GM21423 (cell line): Measurements from ENCODE around the gene SLC22A9.
"Not testable (repeated sequence)": the region's sequence is repeated elsewhere in the genome, so short reads cannot be mapped to it uniquely, and the experiment has no call there.

ENCODE experiments used
- ATAC-seq: cut with Tn5 transposase; IDR thresholded peaks from one replicate; pipeline ENCODE4 v1.9.1; 2021; ENCODE audit warnings: mild to moderate bottlenecking, moderate library complexity; ENCODE audit not compliant: unreplicated experiment

SLC22A9 gene

DNA sequence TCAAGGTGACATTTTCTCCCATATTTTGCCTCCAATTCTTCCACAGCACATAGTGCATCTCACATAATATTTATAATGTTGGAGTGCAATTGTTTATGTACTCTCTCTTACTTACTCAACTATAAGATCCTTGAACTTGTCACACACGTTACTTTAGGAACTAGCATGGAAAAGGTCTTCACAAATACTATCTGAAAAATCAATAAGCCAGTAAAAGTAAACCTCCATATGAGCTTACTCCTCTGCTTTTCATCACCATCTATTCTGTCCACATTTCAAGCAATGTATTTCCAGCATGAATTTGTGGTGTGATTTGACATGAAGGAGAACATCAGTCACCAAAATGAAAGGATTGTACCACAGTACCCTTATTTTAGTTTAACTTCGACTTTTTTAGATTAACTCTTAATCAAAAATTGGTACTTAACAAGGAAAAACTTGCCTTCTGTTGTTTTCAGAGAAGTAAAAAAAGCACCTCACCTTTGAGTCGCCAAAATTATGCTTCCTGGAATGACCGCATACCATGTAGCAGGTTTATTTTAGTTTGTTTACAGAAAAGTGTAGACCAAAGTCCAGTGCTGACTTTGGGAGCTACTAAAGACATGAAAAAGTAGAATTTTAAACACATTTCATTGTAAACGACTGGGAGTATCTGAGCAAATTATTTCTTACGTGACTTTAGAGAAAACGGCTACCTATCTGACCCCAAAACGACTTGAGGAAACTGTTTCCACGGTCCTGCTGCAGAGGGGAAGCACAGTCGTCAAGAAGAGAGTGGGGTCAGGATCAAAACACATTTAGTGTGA, at the start of gene SLC22A9:
SLC22A9 (plus strand) TSS at position 621 of the 806 bp plus-strand sequence. CDS start 272 bp downstream, outside the sequence.
- no peak for ATAC-seq

DNA sequence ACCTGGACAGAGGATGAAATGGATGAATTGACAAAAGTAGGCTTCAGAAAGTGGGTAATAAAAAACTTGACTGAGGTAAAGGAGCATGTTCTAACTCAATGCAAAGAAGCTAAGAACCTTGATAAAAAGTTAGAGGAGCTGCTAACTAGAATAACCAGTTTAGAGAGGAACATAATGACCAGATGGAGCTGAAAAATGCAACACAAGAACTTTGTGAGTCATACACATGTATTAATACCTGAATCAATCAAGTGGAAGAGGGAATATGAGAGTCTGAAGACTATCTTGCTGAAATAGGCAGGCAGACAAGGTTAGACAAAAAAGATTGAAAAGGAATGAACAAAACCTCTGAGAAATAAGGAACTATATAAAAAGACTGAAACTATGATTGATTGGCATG, 47.9 kb upstream of the SLC22A9 start:
- ATAC-seq: no peak

DNA sequence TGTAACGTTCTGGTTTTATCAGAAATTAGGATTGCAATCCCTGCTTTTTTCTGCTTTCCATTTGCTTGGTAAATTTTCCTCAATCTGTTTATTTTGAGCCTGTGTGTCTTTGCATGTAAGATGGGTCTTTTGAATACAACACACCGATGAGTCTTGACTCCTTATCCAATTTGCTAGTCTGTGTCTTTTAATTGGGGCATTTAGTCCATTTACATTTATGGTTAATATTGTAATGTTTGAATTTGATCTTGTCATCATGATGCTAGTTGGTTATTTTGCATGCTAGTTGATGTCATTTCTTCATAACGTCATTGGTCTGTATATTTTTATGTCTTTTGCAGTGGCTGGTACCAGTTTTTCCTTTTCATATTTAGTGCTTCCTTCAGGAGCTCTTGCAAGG, 34.5 kb upstream of the SLC22A9 start:
- not testable (repeated sequence) for ATAC-seq

DNA sequence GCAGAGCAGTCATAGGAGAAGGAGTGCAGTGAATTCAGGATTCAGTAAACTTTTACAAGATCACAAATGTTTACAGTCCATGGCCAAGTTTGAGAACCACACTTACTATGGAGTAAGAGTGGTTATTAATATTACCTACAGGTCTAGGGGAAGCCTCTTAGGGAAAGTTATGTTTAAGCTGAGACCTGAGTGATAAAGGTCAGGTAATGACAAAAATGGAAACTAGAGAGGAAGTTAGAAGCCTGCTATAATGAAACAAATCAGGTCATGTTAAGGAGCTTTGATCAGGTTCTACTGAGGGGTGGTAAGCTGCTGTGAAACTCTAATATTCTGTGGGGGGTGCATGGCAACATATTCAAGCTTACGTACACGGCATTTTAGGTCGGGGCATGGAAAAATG, 32.5 kb upstream of the SLC22A9 start:
- no peak for ATAC-seq

DNA sequence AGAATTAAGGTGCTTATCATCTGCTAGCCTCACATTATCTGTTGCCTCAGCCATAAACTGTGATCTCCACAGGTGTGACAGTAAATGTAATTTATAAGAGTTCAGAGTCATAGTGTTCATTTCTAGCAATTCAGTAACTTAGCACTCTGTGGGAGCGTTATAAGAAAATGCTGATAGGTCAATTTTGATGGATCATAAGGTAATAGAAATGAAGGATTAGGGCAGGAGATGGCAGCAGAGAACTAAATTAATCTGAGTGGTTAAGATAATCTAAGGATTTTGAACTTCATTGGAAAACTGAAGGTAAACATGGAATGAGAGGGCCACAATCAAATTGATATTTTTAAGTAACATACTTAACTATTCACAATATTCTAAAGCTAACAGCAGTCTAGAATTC, 26.5 kb upstream of the SLC22A9 start:
- ATAC-seq: no peak

DNA sequence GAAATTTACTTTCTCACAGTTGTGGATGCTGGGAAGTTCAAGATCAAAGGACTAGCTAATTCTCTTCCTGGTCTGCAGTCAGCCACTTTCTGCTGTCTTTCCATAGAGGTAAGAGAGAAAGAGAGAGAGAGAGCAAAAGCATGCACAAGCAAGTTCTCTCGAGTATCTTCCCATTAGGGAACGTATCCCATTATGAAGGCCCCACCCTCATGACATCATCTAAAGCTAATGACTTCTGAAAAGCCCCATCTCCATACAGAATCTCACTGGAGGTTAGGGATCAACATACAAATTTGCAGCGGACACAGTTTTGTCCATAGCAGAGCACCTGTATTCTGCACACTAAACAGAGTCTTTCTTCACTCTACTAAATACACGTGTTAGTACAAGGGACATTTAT, 17.4 kb upstream of the SLC22A9 start:
- ATAC-seq: no peak

DNA sequence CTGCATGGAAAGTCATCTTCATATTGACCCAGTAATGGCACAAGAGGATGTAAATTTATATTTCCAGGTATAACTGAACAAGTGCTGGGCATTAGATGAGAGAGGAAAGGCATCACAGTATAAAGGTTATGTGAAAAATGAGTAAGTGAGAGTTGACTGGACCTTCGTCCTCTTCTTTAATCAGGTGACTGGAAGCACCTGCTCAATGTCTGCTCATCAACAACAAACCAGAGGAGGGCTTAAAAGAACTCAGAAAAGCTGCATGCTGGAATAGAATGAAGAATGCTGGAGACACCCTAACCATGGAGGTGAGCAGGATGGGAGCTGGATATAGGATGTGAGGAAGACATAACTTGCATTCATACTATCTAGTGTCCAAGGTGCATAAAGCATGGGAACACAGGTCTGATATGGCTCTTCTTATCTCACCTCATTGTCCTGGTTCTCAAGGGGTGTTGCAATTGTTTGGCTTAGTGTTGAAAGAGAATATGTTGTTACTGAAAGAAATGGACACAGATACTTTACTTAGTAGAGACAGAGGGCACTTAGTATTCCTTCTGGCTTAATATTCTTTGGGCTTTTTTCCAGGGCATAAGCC, 7.3 kb upstream of the SLC22A9 start:
- ATAC-seq: no peak

DNA sequence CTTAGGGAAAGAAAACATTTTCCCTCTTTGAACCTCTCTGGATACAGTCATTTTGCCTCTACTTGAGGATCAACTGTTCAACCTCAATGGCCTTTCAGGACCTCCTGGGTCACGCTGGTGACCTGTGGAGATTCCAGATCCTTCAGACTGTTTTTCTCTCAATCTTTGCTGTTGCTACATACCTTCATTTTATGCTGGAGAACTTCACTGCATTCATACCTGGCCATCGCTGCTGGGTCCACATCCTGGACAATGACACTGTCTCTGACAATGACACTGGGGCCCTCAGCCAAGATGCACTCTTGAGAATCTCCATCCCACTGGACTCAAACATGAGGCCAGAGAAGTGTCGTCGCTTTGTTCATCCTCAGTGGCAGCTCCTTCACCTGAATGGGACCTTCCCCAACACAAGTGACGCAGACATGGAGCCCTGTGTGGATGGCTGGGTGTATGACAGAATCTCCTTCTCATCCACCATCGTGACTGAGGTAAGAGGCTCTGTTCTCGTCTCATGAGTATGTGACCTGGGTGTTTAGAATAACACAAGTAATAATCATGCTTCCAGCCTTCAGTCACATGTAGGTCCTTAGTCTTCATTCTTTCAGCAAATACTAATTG, 495 bp downstream of the SLC22A9 start:
- ATAC-seq: no peak

DNA sequence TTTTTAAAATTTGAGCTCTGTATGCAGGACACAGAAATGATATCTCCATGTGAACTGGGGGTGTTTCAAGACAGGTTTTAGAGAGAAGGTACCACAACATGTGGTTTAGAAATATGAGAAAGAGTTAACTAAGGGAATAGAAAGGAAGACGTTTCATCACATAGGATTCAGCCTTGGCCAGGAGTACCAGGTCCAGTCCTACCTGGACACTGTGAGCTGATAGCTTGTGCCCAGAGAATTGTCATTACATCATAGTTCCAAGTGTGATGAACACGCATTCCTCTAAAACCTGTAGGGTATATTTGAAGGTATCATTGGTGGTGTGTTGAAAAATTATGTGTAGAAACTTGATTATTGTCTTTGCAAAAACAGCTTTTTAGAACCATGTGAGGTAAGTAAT, 1.8 kb downstream of the SLC22A9 start:
- ATAC-seq: no peak

DNA sequence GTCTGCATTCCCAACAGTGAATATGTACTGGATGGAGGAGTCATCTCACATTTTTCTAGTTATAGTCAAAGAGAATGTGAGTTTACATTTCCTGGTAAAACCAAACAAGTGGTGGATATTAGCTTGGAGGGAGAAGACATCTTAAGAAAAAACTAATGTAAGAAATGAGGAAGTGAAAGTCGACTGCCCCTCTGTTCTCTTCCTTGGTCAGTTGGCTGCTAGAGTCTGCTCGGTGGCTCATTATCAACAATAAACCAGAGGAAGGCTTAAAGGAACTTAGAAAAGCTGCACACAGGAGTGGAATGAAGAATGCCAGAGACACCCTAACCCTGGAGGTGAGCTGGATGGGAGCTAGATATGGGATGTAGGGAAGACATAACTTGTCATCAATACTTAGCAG, 5.8 kb downstream of the SLC22A9 start:
- ATAC-seq: no peak

DNA sequence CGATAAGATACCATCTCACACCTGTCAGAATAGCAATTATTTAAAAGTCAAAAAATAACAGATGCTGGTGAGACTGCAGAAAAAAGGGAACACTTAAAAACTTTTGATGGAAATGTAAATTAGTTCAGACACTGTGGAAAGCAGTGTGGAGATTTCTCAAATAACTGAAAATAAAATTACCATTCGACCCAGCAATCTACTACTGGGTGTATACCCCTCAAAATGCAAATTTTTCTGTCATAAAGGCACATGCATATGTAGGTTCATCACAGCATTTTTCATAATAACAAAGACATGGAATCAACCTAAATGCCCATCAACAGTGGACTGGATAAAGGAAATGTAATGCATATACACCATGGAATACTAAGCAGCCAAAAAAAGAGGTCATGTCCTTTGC, 10.5 kb downstream of the SLC22A9 start:
- ATAC-seq: no peak

DNA sequence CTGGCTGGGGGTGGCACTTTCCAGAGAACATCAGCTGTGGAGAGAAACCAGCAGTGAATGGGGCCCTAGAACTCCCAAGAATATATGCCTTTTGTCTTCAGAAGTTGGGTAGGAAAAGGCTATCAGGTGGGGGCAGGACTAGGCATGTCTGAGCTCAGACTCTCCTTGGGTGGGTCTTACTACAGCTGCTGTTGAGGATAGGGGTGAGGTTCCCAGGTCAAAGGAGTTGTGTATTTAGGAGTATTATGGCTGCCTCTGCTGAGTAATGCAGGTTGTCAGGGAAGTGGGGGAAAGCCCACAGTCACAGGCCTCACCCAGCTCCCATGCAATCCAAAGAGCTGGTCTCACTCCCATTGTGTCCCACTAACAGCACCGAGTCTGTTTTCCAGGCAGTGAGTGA, 26.1 kb downstream of the SLC22A9 start:
- ATAC-seq: no peak

- no peak for ATAC-seq
Observed at GRCh38 chr11:63404161-63404935, 34.8 kb downstream of the SLC22A9 start.

- ATAC-seq: no peak
Observed at GRCh38 chr11:63405114-63405513, 35.5 kb downstream of the SLC22A9 start.

- ATAC-seq: no peak
Observed at GRCh38 chr11:63406458-63406857, 36.9 kb downstream of the SLC22A9 start.

GRCh38 chr11:63417174-63417852, 47.7 kb downstream of the SLC22A9 start:
- no peak for ATAC-seq

DNA sequence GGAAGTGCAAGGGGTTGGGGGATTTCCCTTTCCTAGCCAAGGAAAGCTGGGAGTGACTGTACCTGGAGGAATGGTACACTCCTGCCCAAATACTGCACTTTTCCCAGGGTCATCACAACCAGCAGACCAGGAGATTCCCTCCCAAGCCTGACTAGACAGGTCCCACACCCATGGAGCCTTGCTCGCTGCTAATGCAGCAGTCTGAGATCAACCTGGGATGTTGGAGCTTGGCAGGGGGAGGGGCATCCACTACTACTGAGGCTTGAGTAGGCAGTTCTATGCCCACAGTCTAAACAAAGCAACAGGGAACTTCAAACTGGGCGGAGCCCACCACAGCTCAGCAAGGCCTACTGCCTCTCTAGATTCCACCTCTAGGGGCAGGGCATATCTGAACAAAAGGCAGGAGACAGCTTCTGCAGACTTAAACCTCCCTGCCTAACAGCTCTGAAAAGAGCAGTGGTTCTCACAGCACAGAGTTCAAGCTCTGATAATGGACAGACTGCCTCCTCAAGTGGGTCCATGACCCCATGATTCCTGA, 58.5 kb downstream of the SLC22A9 start:
- no peak for ATAC-seq

- ATAC-seq: not testable (repeated sequence)
Observed at GRCh38 chr11:63430731-63431130, 61.1 kb downstream of the SLC22A9 start.

- ATAC-seq: not testable (repeated sequence)
Observed at GRCh38 chr11:63435351-63435750, 65.8 kb downstream of the SLC22A9 start.

DNA sequence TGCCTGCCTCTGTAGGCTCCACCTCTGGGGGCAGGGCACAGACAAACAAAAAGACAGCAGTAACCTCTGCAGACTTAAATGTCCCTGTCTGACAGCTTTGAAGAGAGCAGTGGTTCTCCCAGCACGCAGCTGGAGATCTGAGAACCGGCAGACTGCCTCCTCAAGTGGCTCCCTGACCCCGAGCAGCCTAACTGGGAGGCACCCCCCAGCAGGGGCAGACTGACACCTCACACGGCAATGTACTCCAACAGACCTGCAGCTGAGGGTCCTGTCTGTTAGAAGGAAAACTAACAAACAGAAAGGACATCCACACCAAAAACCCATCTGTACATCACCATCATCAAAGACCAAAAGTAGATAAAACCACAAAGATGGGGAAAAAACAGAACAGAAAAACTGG, 66.2 kb downstream of the SLC22A9 start:
- not testable (repeated sequence) for ATAC-seq
